Ishikawa (cell line): ENCODE data around the gene OR9G1.

Experiments used
- CEBPB ChIP-seq: IDR thresholded peaks from 2 replicates; pipeline ENCODE4 v1.6.1; 2012
- CREB1 ChIP-seq: IDR thresholded peaks from 2 replicates; pipeline ENCODE4 v1.6.1; 2012; ENCODE audit warnings: low read depth
- EGR1 ChIP-seq: IDR thresholded peaks from 2 replicates; pipeline ENCODE4 v1.6.1; 2012
- EP300 ChIP-seq: IDR thresholded peaks from 2 replicates; pipeline ENCODE4 v1.6.1; 2012; ENCODE audit warnings: borderline replicate concordance
- FOXM1 ChIP-seq: IDR thresholded peaks from 2 replicates; pipeline ENCODE4 v1.6.1; 2012; ENCODE audit warnings: low read depth, borderline replicate concordance
- MAX ChIP-seq: IDR thresholded peaks from 2 replicates; pipeline ENCODE4 v1.6.1; 2012
- NFIC ChIP-seq: IDR thresholded peaks from 2 replicates; pipeline ENCODE4 v1.6.1; 2012
- RAD21 ChIP-seq: IDR thresholded peaks from 2 replicates; pipeline ENCODE4 v1.6.1; 2012; ENCODE audit warnings: low read depth
- REST ChIP-seq: IDR thresholded peaks from 2 replicates; pipeline ENCODE4 v1.6.1; 2012; ENCODE audit warnings: low read depth, mild to moderate bottlenecking
- TAF1 ChIP-seq: IDR thresholded peaks from 2 replicates; pipeline ENCODE4 v1.6.1; 2012; ENCODE audit warnings: low read depth, mild to moderate bottlenecking
- TCF12 ChIP-seq: IDR thresholded peaks from 2 replicates; pipeline ENCODE4 v1.6.1; 2012; ENCODE audit warnings: low read depth
- TEAD4 ChIP-seq: IDR thresholded peaks from 2 replicates; pipeline ENCODE4 v1.6.1; 2012
- USF1 ChIP-seq: IDR thresholded peaks from 2 replicates; pipeline ENCODE4 v1.6.1; 2012
- YY1 ChIP-seq: IDR thresholded peaks from 2 replicates; pipeline ENCODE4 v1.6.1; 2012; ENCODE audit warnings: low read depth
- ZBTB7A ChIP-seq: IDR thresholded peaks from 2 replicates; pipeline ENCODE4 v1.6.1; 2012; ENCODE audit warnings: low read depth

The OR9G1 gene

GRCh38 chr11:56716379-56716854, 17.5 kb downstream of the OR9G1 start:
- TF ChIP-seq ZBTB7A, result no peak
- TF ChIP-seq EP300, result no peak
- TF ChIP-seq TCF12, result no peak
- no peak for TF ChIP-seq REST
- no peak for TF ChIP-seq MAX
- TF ChIP-seq TAF1, result no peak
- no peak for TF ChIP-seq CEBPB
- no peak for TF ChIP-seq EGR1
- TF ChIP-seq YY1, result no peak
- no peak for TF ChIP-seq TEAD4
- no peak for TF ChIP-seq CREB1
- no peak for TF ChIP-seq NFIC
- TF ChIP-seq FOXM1, result no peak
- no peak for TF ChIP-seq USF1
- TF ChIP-seq RAD21, result no peak

GRCh38 chr11:56720513-56720912, 21.6 kb downstream of the OR9G1 start:
- no peak for TF ChIP-seq TEAD4
- no peak for TF ChIP-seq CREB1
- TF ChIP-seq EP300, result no peak
- no peak for TF ChIP-seq REST
- TF ChIP-seq YY1, result no peak
- no peak for TF ChIP-seq EGR1
- no peak for TF ChIP-seq FOXM1
- no peak for TF ChIP-seq ZBTB7A
- no peak for TF ChIP-seq RAD21
- TF ChIP-seq CEBPB, result no peak

GRCh38 chr11:56740107-56740506, 41.2 kb downstream of the OR9G1 start:
- no peak for TF ChIP-seq MAX
- TF ChIP-seq YY1, result no peak
- no peak for TF ChIP-seq ZBTB7A
- no peak for TF ChIP-seq TAF1
- no peak for TF ChIP-seq EGR1
- TF ChIP-seq CREB1, result no peak
- TF ChIP-seq TEAD4, result no peak
- TF ChIP-seq USF1, result no peak
- TF ChIP-seq NFIC, result no peak
- no peak for TF ChIP-seq FOXM1
- TF ChIP-seq TCF12, result no peak

GRCh38 chr11:56740886-56741285, 42.0 kb downstream of the OR9G1 start:
- TF ChIP-seq TAF1, result no peak
- no peak for TF ChIP-seq CREB1
- TF ChIP-seq EGR1, result no peak
- TF ChIP-seq NFIC, result no peak
- TF ChIP-seq FOXM1, result no peak

- TF ChIP-seq RAD21 (no peak), EGR1 (no peak), TCF12 (no peak), CEBPB (no peak), YY1 (no peak), ZBTB7A (no peak), USF1 (no peak)
Measured at GRCh38 chr11:56748597-56748996, 49.7 kb downstream of the OR9G1 start, which contains the start of gene OR9G4. Gene OR9G4, minus strand, starts transcription at chr11:56748697. Its CDS starts 4,931 bp downstream, at chr11:56743766.

GRCh38 chr11:56750190-56750589, 51.3 kb downstream of the OR9G1 start:
- TF ChIP-seq MAX (no peak), CREB1 (no peak), EGR1 (no peak), FOXM1 (no peak), USF1 (no peak), EP300 (no peak), RAD21 (no peak), NFIC (no peak), TAF1 (no peak), YY1 (no peak), REST (no peak), ZBTB7A (no peak), TCF12 (no peak), CEBPB (no peak), TEAD4 (no peak)
